HCT116 (cell line): ENCODE data around the gene PPP1R16B. TPM values are rescaled to one million over a fixed set of nuclear protein-coding genes. Genes with fewer than 3 reads are reported as not detected.
"Not testable (repeated sequence)": the region's sequence is repeated elsewhere in the genome, so short reads cannot be mapped to it uniquely, and the experiment has no call there.

Experiments
- ATAC-seq: fragments of 200-7000 bp; cut with Tn5 transposase; 2 replicates; pipeline ENCODE4 v1.9.1; 2020; ENCODE audit warnings: mild to moderate bottlenecking, moderate library complexity
- BruUV-seq: library from RNA; stranded (reverse); fragments of 400-500 nt; replicated peaks from 2 replicates; lab custom pipeline; 2021; lab: Mats Ljungman, UMichigan
- CTCF ChIA-PET: fragments of 300-600 bp; sonication (Branson Sonifier 250); formaldehyde crosslinking; loops from one replicate; lab custom pipeline; 2021; ENCODE audit warnings: antibody characterized with exemption; lab: Charles Lee
- POLR2A ChIA-PET: fragments of 300-600, 350-600 bp; sonication (Branson Sonifier 250); formaldehyde crosslinking; loops from one replicate; lab custom pipeline; 2021; ENCODE audit warnings: antibody characterized with exemption; lab: Charles Lee
- RAD21 ChIA-PET, 2 experiments: fragments of 300-600 bp; sonication (Branson Sonifier 250); formaldehyde crosslinking; loops; one replicate each; lab custom pipeline; 2023; ENCODE audit warnings: low total read pairs in 2 of 2; ENCODE audit not compliant: uncharacterized antibody in 2 of 2, unreplicated experiment in 2 of 2, low non-redundant PET in 1 of 2; lab: Charles Lee
- DNase-seq: peaks from one replicate; pipeline ENCODE4 v3.0.0-alpha.2; 2010; ENCODE audit warnings: low read depth, low spot score
- H2AFZ ChIP-seq: fragments of 200-600 bp; shearing (Covaris generic), sonication (generic); 2 replicates; pipeline ENCODE4 v1.6.1; 2017; ENCODE audit warnings: low read depth, mixed run types, mixed read lengths, antibody characterized with exemption, low read length; ENCODE audit not compliant: poor library complexity, severe bottlenecking
- H3K27ac ChIP-seq: 2 replicates; pipeline ENCODE4 v1.5.1; 2012; ENCODE audit warnings: low read depth, low read length
- H3K27me3 ChIP-seq: fragments of 200-600 bp; sonication (generic); 2 replicates; pipeline ENCODE4 v1.6.1; 2016; ENCODE audit warnings: mixed run types, low read length, mixed read lengths; ENCODE audit not compliant: insufficient read depth
- H3K36me3 ChIP-seq, 2 experiments: fragments of 200-500 bp in 1 of 2; fragments of 200-600 bp in 1 of 2; sonication (Bioruptor generic) in 1 of 2; sonication (generic) in 1 of 2; 2 replicates each; pipeline versions ENCODE4 v1.5.1 to v1.6.1; 2014 to 2016; ENCODE audit warnings: low read length in 2 of 2, inconsistent platforms in 1 of 2, mixed read lengths in 1 of 2, mixed run types in 1 of 2; ENCODE audit not compliant: insufficient read depth in 2 of 2, control insufficient read depth in 1 of 2
- H3K4me1 ChIP-seq, 2 experiments: fragments of 200-600 bp in 1 of 2; sonication (generic) in 1 of 2; 2 replicates each; pipeline versions ENCODE4 v1.5.1 to v1.6.1; 2012 to 2017; ENCODE audit warnings: low read length in 2 of 2, inconsistent platforms in 1 of 2, mild to moderate bottlenecking in 1 of 2, mixed read lengths in 1 of 2, mixed run types in 1 of 2, moderate library complexity in 1 of 2; ENCODE audit not compliant: insufficient read depth in 2 of 2, control insufficient read depth in 1 of 2
- H3K4me2 ChIP-seq: fragments of 200-600 bp; sonication (generic); 2 replicates; pipeline ENCODE4 v1.6.1; 2017; ENCODE audit warnings: mixed run types, low read length, mixed read lengths
- H3K4me3 ChIP-seq, 2 experiments: fragments of 200-600 bp in 1 of 2; sonication (generic) in 1 of 2; replicated peaks in 1 of 2; 2 replicates each; pipeline ENCODE4 v1.5.1; 2011 to 2016; ENCODE audit warnings: low read length in 2 of 2, control low read depth in 1 of 2, low read depth in 1 of 2, mild to moderate bottlenecking in 1 of 2, mixed read lengths in 1 of 2, mixed run types in 1 of 2
- H3K79me2 ChIP-seq: fragments of 200-600 bp; sonication (generic); 2 replicates; pipeline ENCODE4 v1.6.1; 2017; ENCODE audit warnings: mild to moderate bottlenecking, mixed run types, low read length, moderate library complexity, mixed read lengths; ENCODE audit not compliant: insufficient read depth
- H3K9ac ChIP-seq: fragments of 200-600 bp; sonication (generic); 2 replicates; pipeline ENCODE4 v1.6.1; 2016; ENCODE audit warnings: low read length, mixed read lengths
- H3K9me2 ChIP-seq: fragments of 200-600 bp; sonication (generic), shearing (Covaris generic); 2 replicates; pipeline ENCODE4 v1.6.1; 2017; ENCODE audit warnings: mixed run types, mild to moderate bottlenecking, moderate library complexity; ENCODE audit not compliant: insufficient read depth
- H3K9me3 ChIP-seq, 2 experiments: fragments of 200-500 bp in 1 of 2; fragments of 200-600 bp in 1 of 2; sonication (Bioruptor generic) in 1 of 2; sonication (generic) in 1 of 2; 2 replicates each; pipeline ENCODE4 v1.6.1; 2014 to 2017; ENCODE audit warnings: low read length in 2 of 2, mixed read lengths in 2 of 2, inconsistent platforms in 1 of 2, low read depth in 1 of 2, mild to moderate bottlenecking in 1 of 2, mixed run types in 1 of 2, moderate library complexity in 1 of 2; ENCODE audit not compliant: control insufficient read depth in 1 of 2, insufficient read depth in 1 of 2
- H4K20me1 ChIP-seq: fragments of 200-600 bp; sonication (generic), shearing (Covaris generic); 2 replicates; pipeline ENCODE4 v1.6.1; 2017; ENCODE audit warnings: mixed run types, mild to moderate bottlenecking, moderate library complexity; ENCODE audit not compliant: insufficient read depth
- CEBPB ChIP-seq: IDR thresholded peaks from 2 replicates; pipeline ENCODE4 v1.6.1; 2012; ENCODE audit warnings: low read depth
- EGR1 ChIP-seq: IDR thresholded peaks from 2 replicates; pipeline ENCODE4 v1.6.1; 2012; ENCODE audit warnings: low read depth
- ELF1 ChIP-seq: IDR thresholded peaks from 2 replicates; pipeline ENCODE4 v1.6.1; 2012; ENCODE audit warnings: low read depth, borderline replicate concordance
- JUND ChIP-seq: IDR thresholded peaks from 2 replicates; pipeline ENCODE4 v1.6.1; 2012
- SRF ChIP-seq: IDR thresholded peaks from 2 replicates; pipeline ENCODE4 v1.6.1; 2012; ENCODE audit warnings: low read depth
- YY1 ChIP-seq: IDR thresholded peaks from 2 replicates; pipeline ENCODE4 v1.6.1; 2011; ENCODE audit warnings: low read length, low read depth, moderate library complexity, mild to moderate bottlenecking; ENCODE audit not compliant: insufficient replicate concordance; ENCODE audit errors: extremely low read depth
- ZNF274 ChIP-seq: fragments of 200-500 bp; sonication (Bioruptor generic); IDR thresholded peaks from 2 replicates; pipeline ENCODE4 v1.6.1; 2014; ENCODE audit warnings: mild to moderate bottlenecking, low read depth, low read length, inconsistent platforms
- intact Hi-C: fragments of 100-400 bp; cut with micrococcal nuclease; formaldehyde crosslinking; loops from 2 replicates; pipeline ENCODE4 v1.10.0; 2022
- total RNA-seq: library from RNA; stranded (reverse); gene quantifications from one replicate; pipeline ENCODE4 v1.2.1, GENCODE V29; 2021; ENCODE audit not compliant: unreplicated experiment
- TF ChIP-seq, protein P1 (sequence below): IDR thresholded peaks from 2 replicates; pipeline ENCODE4 v1.6.1; 2012; ENCODE audit warnings: low read depth

Gene PPP1R16B
- total RNA-seq, 1 experiment from 2014 or later, result 0.52 TPM

GRCh38 chr20:38791940-38792339 is 13.6 kb upstream of the PPP1R16B start (continued):
- TF ChIP-seq SRF, result no peak

GRCh38 chr20:38794057-38794456 is 11.4 kb upstream of the PPP1R16B start:
- BruUV-seq, ATAC-seq, H3K9me3 ChIP-seq, H3K27me3 ChIP-seq, POLR2A ChIA-PET, DNase-seq, intact Hi-C loops, RAD21 ChIA-PET, H3K4me3 ChIP-seq, H3K9me2 ChIP-seq, H2AFZ ChIP-seq, H3K36me3 ChIP-seq, H4K20me1 ChIP-seq, H3K9ac ChIP-seq, H3K27ac ChIP-seq, H3K79me2 ChIP-seq, CTCF ChIA-PET, H3K4me2 ChIP-seq: not testable (repeated sequence)
- H3K4me1 ChIP-seq, result peaks cover 15 to 21% of the 10 kb centered on the region in 2 experiments

DNA sequence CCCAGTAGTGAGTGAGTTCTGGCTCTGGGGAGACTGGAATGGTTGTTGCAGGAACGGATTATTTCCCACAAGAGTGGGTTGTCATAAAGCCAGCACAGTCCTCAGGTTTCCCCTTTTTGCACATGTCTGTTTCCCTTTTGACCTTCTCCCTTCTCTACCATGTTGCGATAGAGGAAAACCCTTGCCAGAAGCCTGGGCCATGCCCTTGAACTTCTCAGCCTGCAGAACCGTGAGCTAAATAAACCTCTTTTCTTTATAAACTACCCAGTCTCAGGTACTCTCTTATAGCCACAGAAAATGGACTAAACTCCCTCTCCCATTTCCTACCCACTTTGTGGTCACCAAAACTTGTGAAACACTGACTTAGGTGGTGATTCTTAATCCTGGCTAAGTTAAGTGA is 7.2 kb upstream of the PPP1R16B start:
- no TSS peak for BruUV-seq
- Histone ChIP-seq H3K4me2 (no peak overlapping the region), H3K9me3 (no peaks in the 10 kb centered on the region), H3K4me3 (no peak overlapping the region), H3K27ac (no peak overlapping the region), H4K20me1 (no peaks in the 10 kb centered on the region), H3K79me2 (no peaks in the 10 kb centered on the region), H3K4me1 (no peaks in the 10 kb centered on the region), H3K9ac (no peak overlapping the region), H3K9me2 (no peaks in the 10 kb centered on the region), H3K36me3 (no peaks in the 10 kb centered on the region), H2AFZ (no peak overlapping the region), H3K27me3 (no peaks in the 10 kb centered on the region)
- ChIA-PET CTCF (no interaction called here), POLR2A (no interaction called here), RAD21 (no interaction called here)
- intact Hi-C loops, result no loop called here
- ATAC-seq (no peak), DNase-seq (no peak)
- TF ChIP-seq JUND, result no peak
- no peak for TF ChIP-seq EGR1
- TF ChIP-seq ELF1, result no peak
- TF ChIP-seq ZNF274, result no peak
- TF ChIP-seq, protein P1, sequence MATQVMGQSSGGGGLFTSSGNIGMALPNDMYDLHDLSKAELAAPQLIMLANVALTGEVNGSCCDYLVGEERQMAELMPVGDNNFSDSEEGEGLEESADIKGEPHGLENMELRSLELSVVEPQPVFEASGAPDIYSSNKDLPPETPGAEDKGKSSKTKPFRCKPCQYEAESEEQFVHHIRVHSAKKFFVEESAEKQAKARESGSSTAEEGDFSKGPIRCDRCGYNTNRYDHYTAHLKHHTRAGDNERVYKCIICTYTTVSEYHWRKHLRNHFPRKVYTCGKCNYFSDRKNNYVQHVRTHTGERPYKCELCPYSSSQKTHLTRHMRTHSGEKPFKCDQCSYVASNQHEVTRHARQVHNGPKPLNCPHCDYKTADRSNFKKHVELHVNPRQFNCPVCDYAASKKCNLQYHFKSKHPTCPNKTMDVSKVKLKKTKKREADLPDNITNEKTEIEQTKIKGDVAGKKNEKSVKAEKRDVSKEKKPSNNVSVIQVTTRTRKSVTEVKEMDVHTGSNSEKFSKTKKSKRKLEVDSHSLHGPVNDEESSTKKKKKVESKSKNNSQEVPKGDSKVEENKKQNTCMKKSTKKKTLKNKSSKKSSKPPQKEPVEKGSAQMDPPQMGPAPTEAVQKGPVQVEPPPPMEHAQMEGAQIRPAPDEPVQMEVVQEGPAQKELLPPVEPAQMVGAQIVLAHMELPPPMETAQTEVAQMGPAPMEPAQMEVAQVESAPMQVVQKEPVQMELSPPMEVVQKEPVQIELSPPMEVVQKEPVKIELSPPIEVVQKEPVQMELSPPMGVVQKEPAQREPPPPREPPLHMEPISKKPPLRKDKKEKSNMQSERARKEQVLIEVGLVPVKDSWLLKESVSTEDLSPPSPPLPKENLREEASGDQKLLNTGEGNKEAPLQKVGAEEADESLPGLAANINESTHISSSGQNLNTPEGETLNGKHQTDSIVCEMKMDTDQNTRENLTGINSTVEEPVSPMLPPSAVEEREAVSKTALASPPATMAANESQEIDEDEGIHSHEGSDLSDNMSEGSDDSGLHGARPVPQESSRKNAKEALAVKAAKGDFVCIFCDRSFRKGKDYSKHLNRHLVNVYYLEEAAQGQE, result no peak
- TF ChIP-seq YY1, result no peak
- TF ChIP-seq CEBPB, result no peak
